Stimulated activated CD8-positive, alpha-beta memory T cell treated with anti-CD3 and anti-CD28 coated beads, Interleukin-12 subunit alpha, Interleukin-12 subunit beta, amount 100 ng/mL, for 24 hours (primary cell): ENCODE results near the gene HIPK3.
"Not testable (repeated sequence)": the region's sequence is repeated elsewhere in the genome, so short reads cannot be mapped to it uniquely, and the experiment has no call there.

Experiments
- DNase-seq: peaks from one replicate; pipeline ENCODE4 v3.0.0-alpha.2; 2020; ENCODE audit errors: extremely low read depth

Gene HIPK3

DNA sequence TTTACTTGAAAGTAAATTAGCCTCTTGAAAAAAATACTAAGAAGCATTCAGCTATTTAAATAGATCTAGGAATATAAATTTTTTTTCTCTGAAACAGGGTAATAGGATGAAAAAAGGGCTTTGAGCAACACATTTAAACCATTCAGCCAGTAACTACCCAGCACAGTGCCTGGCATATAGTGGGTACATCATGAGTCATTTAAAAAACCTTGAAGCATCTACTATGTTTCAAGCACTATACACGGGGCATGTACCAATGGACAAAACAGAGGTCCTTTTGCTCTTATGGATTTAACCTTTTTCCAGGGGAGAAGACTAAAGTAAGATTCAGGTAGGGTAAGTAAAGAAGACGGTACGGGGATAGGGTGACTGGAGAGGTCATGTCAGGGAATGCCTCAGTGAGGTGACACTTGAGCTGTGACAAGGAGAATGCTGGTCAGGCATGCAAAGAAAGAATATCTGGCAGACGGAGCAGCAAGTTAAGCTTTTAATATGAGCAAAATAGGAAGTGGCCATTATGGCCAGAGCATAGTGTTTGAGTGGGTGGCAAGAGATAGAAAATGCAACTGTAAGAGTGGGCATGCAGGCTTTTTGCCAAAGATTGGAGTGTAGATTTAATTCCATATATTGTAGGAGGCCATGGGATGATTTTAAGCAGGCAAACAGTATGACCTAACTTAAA lies 101.1 kb downstream of the HIPK3 start:
- DNase-seq, result no peak

DNA sequence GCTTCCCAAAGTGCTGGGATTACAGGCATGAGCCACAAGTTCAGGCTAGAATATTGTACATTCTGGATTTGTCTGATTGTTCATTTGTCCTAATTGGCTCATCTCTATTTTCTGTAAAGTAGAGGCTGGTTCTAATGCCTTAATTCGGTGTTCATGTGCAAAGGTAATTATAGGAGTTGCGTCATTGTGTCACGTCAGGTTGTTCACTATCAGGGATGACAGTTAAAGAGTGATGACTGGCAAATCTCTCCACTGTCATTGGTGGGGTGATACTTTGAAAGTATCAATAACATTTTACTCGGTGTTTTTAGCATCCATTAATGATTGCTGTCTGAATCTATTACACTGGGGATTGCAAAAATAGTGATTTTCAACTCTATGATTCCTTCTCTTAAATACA lies 103.5 kb downstream of the HIPK3 start:
- no peak for DNase-seq

- no peak for DNase-seq
Measured at GRCh38 chr11:33362051-33362910, 105.1 kb downstream of the HIPK3 start.

GRCh38 chr11:33366918-33367317 lies 109.7 kb downstream of the HIPK3 start:
- DNase-seq, result no peak

DNA sequence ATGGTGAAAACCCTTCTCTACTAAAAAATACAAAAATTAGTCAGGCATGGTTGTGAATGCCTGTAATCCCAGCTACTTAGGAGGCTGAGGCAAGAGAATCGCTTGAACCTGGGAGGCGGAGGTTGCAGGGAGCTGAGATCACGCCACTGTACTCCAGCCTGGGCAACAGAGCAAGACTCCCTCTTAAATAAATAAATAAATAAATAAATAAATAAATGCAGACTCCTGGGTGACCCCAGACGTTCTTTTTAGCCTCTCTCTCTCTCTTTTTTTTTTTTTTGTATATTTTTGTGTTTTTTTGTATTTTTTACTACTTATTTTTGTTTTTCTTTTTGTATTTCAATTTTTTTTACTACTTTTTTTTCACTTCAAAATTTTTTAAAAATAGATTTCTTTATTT lies 111.3 kb downstream of the HIPK3 start:
- not testable (repeated sequence) for DNase-seq

GRCh38 chr11:33368931-33369330 lies 111.8 kb downstream of the HIPK3 start:
- no peak for DNase-seq

DNA sequence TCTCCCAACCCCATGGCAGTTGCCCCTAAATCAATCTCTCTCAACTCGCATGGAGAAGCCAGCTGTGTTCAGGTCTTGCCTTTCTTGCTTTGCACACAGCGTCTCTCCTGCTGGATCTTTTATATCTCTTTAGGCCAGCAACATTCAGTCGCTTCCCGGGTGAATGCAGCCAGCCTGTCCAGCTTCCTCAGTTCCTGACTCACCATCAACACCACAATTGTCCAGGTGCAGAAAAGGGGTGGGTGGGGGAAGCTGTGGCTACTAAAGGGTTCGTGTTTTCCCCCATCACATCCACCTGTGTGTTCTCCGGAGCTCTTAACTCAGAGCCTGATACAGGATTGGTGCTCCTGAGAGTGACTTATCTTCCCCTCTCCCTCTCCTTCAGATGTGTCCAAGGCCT lies 116.5 kb downstream of the HIPK3 start:
- no peak for DNase-seq

DNA sequence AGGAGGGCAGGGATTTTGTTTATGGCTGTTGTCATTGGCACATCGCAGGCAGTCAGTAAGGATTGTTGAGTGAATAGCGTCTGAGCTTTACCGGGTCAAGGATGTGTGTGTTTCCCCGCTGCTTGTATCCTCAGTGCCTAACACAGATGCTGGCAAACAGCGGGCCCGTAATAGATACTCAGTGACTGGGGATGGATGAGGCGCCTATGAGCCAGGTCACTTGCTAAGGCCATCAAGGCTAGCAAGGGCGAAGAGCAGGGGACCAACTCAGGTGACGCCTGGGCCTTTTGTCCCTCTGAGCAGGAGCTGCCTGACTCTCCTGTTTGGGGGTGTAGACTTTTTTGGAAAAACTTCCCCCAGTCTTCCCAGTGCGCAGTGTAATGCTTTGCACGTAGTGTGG lies 118.1 kb downstream of the HIPK3 start:
- DNase-seq, result no peak

GRCh38 chr11:33375688-33376311 lies 118.6 kb downstream of the HIPK3 start, which contains the start of gene KIAA1549L:
TSS of gene KIAA1549L (plus strand) at chr11:33376108.
- DNase-seq, result no peak

- DNase-seq, result no peak
Measured at GRCh38 chr11:33376331-33377310, 119.4 kb downstream of the HIPK3 start.

- no peak for DNase-seq
Measured at GRCh38 chr11:33377412-33378370, 120.5 kb downstream of the HIPK3 start.

DNA sequence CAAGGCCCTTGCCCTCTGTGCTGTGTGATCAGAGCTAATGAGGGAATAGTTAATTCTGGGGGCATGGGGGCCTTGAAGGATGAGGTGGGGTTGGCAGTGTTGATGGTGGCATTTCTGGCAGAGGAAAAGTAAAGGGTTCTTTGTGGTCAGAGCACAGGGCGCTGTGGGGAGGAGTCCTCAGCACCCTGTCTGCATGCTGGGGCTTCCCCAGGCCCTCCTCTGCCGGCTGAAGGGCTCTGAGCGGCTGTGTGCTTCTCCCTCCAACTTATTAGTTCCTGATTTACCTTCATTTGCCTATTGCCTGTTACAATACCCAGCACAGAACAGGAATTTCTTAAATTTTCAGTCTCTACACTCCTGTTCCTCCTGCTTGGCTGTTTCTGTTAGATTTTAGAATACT lies 122.8 kb downstream of the HIPK3 start:
- no peak for DNase-seq

- DNase-seq, result no peak
Measured at GRCh38 chr11:33383075-33383919, 126.1 kb downstream of the HIPK3 start.

GRCh38 chr11:33383920-33384209 lies 126.7 kb downstream of the HIPK3 start:
- no peak for DNase-seq

GRCh38 chr11:33384220-33384619 lies 127.0 kb downstream of the HIPK3 start:
- no peak for DNase-seq

DNA sequence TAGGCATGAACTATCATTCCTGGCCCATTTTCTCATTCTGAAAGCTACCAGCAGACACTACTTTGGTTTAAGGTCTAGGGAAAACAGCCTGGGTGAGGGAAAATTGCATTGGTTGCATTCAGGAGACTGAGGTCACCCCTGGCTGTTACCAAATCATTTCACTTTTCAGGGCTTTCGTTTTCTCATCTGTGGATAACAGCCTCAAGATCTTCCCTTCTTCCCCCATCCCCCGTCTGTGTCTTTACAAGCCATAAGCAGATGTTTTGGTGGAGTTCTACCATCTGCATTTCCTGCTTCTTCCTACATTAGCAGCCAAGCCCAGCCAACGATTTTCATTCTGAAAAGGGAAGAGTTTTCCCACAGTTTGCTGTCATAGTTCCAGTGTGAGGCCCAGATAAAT lies 130.4 kb downstream of the HIPK3 start:
- DNase-seq, result no peak

DNA sequence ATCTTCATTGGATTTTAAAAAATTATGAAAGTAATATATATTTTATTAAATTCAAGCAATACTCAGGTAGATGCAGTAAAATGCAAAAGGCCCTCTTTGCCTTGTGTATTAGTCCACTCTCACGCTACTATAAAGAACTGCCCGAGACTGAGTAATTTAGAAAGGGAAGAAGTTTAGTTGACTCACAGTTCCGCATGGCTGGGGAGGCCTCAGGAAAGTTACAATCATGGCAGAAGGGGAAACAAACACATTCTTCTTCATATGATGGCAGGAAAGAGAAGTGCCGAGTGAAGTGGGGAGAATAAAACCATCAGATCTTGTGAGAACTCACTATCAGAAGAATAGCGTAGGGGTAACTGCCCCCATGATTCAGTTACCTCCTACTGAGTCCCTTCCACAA lies 130.8 kb downstream of the HIPK3 start:
- no peak for DNase-seq

GRCh38 chr11:33388793-33389525 lies 131.8 kb downstream of the HIPK3 start:
- DNase-seq, result no peak

GRCh38 chr11:33389635-33390034 lies 132.5 kb downstream of the HIPK3 start:
- DNase-seq, result no peak
